CD4-positive, alpha-beta T cell treated with Interleukin-1 beta for 1 hour (primary cell): ENCODE data around the gene NBEAL2.
A peak's percentile ranks its signal among the peaks of the same experiment; 100 is the strongest.
"Not testable (repeated sequence)": the region's sequence is repeated elsewhere in the genome, so short reads cannot be mapped to it uniquely, and the experiment has no call there.

Source experiments
- DNase-seq, 2 donors: peaks; one replicate each; pipeline ENCODE4 v3.0.0-alpha.2; 2020 to 2022

Gene NBEAL2

GRCh38 chr3:47016086-47016933, 36.8 kb downstream of the NBEAL2 start:
- no peak for DNase-seq

- peak; percentile 20 to 23 for DNase-seq
These were observed 37.5 kb downstream of the NBEAL2 start for GRCh38 chr3:47016934-47017435.

- DNase-seq = no peak
These were observed 38.2 kb downstream of the NBEAL2 start for GRCh38 chr3:47017504-47018268.

GRCh38 chr3:47018269-47018611, 38.8 kb downstream of the NBEAL2 start:
- no peak for DNase-seq

GRCh38 chr3:47019201-47019600, 39.7 kb downstream of the NBEAL2 start:
- no peak for DNase-seq

GRCh38 chr3:47020311-47020710, 40.8 kb downstream of the NBEAL2 start:
- DNase-seq = no peak

GRCh38 chr3:47022641-47023071, 43.2 kb downstream of the NBEAL2 start:
- no peak for DNase-seq

GRCh38 chr3:47024932-47025331, 45.5 kb downstream of the NBEAL2 start:
- DNase-seq = no peak

GRCh38 chr3:47026432-47026831, 47.0 kb downstream of the NBEAL2 start:
- DNase-seq = not testable (repeated sequence)

- DNase-seq = no peak
These were observed 48.7 kb downstream of the NBEAL2 start for GRCh38 chr3:47028146-47028545.

GRCh38 chr3:47028667-47029066, 49.2 kb downstream of the NBEAL2 start:
- no peak for DNase-seq

GRCh38 chr3:47031041-47031440, 51.6 kb downstream of the NBEAL2 start:
- DNase-seq = not testable (repeated sequence)

GRCh38 chr3:47034868-47035489, 55.5 kb downstream of the NBEAL2 start:
- no peak for DNase-seq

GRCh38 chr3:47035645-47036044, 56.2 kb downstream of the NBEAL2 start:
- no peak for DNase-seq

GRCh38 chr3:47036145-47036544, 56.7 kb downstream of the NBEAL2 start:
- DNase-seq = no peak

GRCh38 chr3:47037302-47037701, 57.8 kb downstream of the NBEAL2 start:
- not testable (repeated sequence) for DNase-seq

- no peak for DNase-seq
These were observed 61.6 kb downstream of the NBEAL2 start for GRCh38 chr3:47041114-47041513.

GRCh38 chr3:47042231-47042791, 62.8 kb downstream of the NBEAL2 start:
- no peak for DNase-seq

GRCh38 chr3:47047069-47047468, 67.6 kb downstream of the NBEAL2 start:
- no peak for DNase-seq

- DNase-seq = no peak
These were observed 68.2 kb downstream of the NBEAL2 start for GRCh38 chr3:47047673-47048072.

- DNase-seq = no peak
These were observed 74.9 kb downstream of the NBEAL2 start for GRCh38 chr3:47054412-47054811.

- no peak for DNase-seq
These were observed 77.2 kb downstream of the NBEAL2 start for GRCh38 chr3:47056705-47057104.

GRCh38 chr3:47057212-47057671, 77.8 kb downstream of the NBEAL2 start:
- DNase-seq = peak; percentile 39 to 64
